HL-60 (cell line): ENCODE data around the gene SLC10A1.

ENCODE experiments used
- CTCF ChIP-seq: IDR thresholded peaks from one replicate; pipeline ENCODE4 v1.5.1; 2011; ENCODE audit warnings: low read length, control low read depth, inconsistent platforms; ENCODE audit not compliant: insufficient read depth
- GABPA ChIP-seq: IDR thresholded peaks from 2 replicates; pipeline ENCODE4 v1.6.1; 2012; ENCODE audit warnings: low read depth
- POLR2AphosphoS5 ChIP-seq: IDR thresholded peaks from 2 replicates; pipeline ENCODE4 v1.6.1; 2012; ENCODE audit warnings: low read depth
- SPI1 ChIP-seq: IDR thresholded peaks from 2 replicates; pipeline ENCODE4 v1.6.1; 2012; ENCODE audit warnings: low read depth, mild to moderate bottlenecking, borderline replicate concordance

- no peak for TF ChIP-seq CTCF
- no peak for TF ChIP-seq POLR2AphosphoS5
- TF ChIP-seq GABPA, result no peak
- no peak for TF ChIP-seq SPI1
These were observed 46.5 kb downstream of the SLC10A1 start for GRCh38 chr14:69750495-69750894.
